PC-3 (cell line): ENCODE data around the gene FAM118B.
A peak's percentile ranks its signal among the peaks of the same experiment; 100 is the strongest.

ENCODE experiments used
- CTCF ChIP-seq: fragments of 300-600 bp; sonication (generic); conservative IDR thresholded peaks from 2 replicates; pipeline ENCODE4 v1.5.1; 2017; ENCODE audit warnings: antibody characterized with exemption, low read depth, mild to moderate bottlenecking, low read length
- EZH2 ChIP-seq: fragments of 300-600 bp; sonication (generic); IDR thresholded peaks from one replicate; pipeline ENCODE4 v1.6.1; 2017; ENCODE audit warnings: antibody characterized with exemption, mild to moderate bottlenecking, low read length; ENCODE audit not compliant: unreplicated experiment
- EZH2phosphoT487 ChIP-seq: fragments of 300-600 bp; sonication (generic); IDR thresholded peaks from 2 replicates; pipeline ENCODE4 v1.6.1; 2018; ENCODE audit warnings: mild to moderate bottlenecking, antibody characterized with exemption, low read length, borderline replicate concordance

- TF ChIP-seq EZH2: no peak
- peak; percentile 91 for TF ChIP-seq CTCF
- TF ChIP-seq EZH2phosphoT487: no peak
These were observed 17.4 kb upstream of the FAM118B start for GRCh38 chr11:126194121-126194543.
